Testis (tissue), 2 donors: ENCODE measurements around the gene UGT1A9.

Experiments used
- POLR2A ChIP-seq: fragments of 450-650 bp; IDR thresholded peaks from one replicate; pipeline ENCODE4 v1.6.1; 2017; ENCODE audit warnings: antibody characterized with exemption, mild to moderate bottlenecking, moderate library complexity
- TF ChIP-seq, protein P1 (sequence below), 3 experiments: fragments of 450-650 bp in 2 of 3; fragments of 200-600 bp in 1 of 3; sonication (generic) in 1 of 3; IDR thresholded peaks; one replicate each; pipeline ENCODE4 v1.5.1; 2016 to 2019; ENCODE audit warnings: antibody characterized with exemption in 3 of 3, mild to moderate bottlenecking in 2 of 3, moderate library complexity in 1 of 3

DNA sequence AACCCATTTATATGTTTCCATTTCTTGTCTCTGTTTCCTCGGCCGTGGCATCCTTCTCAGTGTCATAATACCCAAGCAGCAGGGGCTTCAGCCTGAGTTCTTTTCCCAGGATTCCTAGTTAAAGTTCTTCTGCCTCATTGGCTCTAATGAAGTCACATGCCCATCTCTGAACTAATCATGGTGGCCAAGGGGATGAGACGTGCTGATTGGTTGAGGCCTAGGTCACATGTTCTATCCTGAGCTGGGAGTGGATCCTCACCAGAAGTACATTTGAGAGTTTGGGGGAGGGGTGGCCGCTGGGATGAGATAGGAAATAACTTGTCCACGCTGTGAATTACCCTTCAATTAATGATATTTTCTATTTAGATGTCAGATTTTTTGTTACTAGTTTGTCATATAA is 37.2 kb downstream of the UGT1A9 start:
- no peak for TF ChIP-seq POLR2A
- TF ChIP-seq, protein P1, sequence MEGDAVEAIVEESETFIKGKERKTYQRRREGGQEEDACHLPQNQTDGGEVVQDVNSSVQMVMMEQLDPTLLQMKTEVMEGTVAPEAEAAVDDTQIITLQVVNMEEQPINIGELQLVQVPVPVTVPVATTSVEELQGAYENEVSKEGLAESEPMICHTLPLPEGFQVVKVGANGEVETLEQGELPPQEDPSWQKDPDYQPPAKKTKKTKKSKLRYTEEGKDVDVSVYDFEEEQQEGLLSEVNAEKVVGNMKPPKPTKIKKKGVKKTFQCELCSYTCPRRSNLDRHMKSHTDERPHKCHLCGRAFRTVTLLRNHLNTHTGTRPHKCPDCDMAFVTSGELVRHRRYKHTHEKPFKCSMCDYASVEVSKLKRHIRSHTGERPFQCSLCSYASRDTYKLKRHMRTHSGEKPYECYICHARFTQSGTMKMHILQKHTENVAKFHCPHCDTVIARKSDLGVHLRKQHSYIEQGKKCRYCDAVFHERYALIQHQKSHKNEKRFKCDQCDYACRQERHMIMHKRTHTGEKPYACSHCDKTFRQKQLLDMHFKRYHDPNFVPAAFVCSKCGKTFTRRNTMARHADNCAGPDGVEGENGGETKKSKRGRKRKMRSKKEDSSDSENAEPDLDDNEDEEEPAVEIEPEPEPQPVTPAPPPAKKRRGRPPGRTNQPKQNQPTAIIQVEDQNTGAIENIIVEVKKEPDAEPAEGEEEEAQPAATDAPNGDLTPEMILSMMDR (IDR thresholded peaks at IDR 0.05) = no peak
